Activated T-cell treated with anti-CD3 and anti-CD28 coated beads for 1 hour (primary cell): ENCODE results near the gene KDM1A.

Experiments used
- DNase-seq: peaks from one replicate; pipeline ENCODE4 v3.0.0-alpha.2; 2020; ENCODE audit warnings: low read depth

The KDM1A gene

DNA sequence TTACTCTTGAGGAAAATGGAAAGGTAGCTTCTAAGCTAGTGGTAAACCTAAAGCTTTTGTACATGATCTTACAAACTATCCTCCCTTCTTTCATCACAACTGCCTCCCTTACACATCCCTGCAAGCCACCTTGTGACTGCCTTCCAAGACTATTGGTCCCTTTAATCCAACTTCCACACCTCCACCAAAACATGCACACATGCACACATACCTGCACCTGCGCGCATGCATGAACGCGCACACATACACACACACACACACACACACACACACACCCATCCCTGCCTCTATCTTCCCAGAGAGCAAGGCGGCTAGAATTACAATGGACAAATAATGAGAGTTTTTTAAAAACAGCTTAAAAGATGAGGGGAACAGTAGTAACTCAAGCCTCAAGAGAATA lies 91.1 kb downstream of the KDM1A start:
- no peak for DNase-seq

DNA sequence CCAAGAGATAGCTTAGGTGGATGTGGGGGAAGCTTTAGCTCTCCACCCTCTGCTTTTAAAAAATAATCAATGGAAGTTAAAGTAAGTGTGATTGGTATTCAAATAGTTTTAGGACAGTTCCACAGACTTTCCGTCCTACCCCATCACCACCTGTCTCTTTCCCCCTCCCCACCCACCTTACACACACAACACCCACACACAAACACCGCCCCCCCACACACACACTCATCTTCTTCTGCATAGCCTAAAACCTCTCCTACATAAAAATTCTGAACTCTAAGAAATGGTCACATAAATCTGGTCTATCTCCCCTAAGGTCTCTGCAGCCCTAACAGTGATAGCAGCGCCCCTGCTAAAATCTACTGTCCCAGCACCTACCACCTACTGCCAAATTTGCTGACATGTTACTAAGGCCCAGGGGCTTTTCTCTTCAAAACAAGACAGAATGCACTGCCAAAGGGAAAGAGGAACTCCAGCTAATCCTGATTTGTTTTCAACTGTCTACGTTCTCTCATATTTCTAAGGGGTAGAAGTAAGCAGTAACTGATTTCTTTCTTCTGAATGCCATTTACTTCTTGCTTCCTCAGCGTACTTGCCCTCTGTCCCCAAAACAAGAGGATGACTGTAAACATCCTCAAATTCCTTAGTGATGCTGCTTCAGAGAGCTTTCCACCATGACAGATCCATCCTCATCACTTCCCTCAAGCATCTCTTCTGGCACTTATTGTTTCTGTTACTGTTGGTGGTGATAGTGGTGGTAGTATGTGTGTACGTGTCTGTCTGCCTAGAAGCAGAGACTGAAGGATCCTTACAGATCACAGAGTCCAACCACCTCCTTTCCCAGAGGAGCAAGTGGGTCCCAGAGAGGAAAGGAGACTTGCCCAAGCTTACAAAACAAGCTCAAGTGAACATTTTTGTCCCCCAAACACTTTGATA lies 92.6 kb downstream of the KDM1A start:
- no peak for DNase-seq

DNA sequence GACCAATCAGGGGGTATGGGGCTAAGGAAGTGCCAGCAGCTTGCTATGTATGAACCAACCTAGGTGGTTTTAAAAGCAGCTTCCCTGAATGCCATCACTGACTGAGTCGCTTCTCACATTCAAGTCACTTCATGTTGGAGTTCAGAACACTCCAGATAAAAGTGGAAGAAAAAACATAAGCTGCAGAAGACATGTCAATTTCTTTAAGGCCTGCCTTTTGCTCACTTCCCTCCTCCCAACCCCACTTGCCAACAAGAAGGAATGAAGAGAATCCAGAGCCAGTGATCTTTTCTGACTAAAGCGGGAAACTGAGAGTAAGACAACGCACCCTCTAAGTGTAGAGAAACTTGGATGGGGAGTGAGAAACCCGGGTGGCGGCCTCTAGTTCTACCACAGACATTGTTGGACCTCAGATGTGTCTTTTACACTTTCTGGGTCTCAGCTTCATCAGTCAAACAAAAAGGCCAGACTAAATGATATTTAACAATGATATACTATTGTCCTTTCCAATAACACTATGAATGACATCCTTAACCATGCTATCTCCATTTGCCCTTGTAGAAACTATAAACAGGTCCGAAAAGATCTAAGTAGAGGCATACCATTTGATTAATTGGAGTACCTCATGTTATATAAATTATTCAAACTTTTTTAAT lies 95.3 kb downstream of the KDM1A start:
- no peak for DNase-seq

DNA sequence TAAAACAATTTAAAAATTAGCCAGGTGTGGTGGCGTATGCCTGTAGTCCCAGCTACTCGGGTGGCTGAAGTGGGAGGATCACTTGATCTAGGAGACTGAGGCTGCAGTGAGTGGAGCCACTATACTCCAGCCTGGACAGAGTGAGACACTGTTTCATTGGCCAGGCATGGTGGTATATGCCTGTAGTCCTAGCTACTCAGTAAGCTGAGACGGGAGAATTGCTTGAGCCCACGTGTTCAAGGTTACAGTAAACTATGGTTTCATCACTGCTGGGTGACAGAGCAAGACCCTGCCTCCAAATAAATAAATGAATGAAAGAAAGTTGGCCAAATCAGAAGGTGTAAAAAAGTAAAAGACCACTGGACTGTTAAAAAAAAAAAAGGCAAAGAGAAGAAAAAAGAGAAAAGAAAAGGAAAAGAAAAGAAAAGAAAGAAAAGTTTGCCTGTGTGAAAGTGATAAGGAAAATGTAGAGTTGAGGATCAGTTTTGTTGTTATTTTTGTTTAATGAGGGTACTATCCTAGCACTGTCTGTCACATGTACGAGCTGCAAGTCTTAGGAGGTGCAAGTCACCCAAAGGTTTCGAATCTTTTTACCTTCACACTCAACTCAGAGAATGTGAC lies 97.1 kb downstream of the KDM1A start:
- DNase-seq: no peak

GRCh38 chr1:23116921-23117699 lies 97.8 kb downstream of the KDM1A start:
- DNase-seq: no peak

DNA sequence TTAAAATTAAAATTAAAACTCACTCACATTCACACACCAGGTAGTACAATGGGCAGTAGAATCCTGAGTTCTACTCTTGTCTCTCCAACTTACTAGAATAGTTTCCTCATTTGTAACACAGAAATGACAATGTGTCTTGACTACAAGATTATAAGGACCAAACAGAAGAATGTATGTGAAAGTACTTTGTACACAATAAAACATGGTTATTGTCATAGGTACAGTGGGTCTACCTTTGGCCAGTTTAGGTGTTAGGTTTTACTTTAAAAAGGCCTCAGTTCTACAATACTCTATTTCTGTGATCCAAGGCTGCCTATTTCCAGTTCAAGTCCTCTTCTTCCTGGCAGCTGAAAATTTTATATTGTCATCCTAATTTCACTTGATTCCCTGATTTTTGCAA lies 99.1 kb downstream of the KDM1A start:
- DNase-seq: no peak

DNA sequence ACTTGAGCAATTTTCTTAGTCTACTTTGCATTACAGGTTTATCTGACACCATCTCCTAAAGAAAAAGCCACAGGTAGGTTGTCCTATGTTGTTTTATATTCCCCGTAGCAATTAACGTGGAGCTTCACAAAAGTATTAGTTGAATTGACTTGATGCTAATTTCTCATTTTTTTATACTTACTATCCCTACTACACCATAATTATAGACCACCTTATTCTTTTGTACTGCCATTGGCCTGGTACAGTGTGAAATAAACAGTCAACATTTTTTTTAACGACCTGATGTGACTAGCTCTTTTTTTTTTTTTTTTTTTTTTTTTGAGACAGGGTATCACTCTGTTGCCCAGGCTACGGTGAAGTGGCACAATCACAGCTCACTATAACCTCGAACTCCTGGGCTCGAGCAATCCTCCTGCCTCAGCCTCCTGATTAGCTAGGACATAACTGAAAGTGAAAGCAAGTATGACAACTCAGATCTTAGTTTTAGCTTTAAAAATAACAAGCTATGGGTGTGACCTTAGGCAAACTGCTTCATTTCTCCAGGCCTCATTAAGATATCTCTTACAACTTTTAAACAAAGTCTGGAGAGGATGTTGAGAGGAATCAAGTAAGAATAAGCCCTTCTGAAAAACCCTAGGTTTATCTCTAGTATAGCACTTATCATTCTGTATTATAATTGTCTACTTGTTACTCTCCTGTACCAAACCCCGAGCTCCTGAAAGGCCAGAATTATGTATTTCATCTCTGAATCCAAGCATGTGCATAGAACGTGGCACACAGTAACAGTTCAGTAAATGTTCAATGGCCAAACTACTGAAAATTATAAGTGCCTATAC lies 99.9 kb downstream of the KDM1A start:
- DNase-seq: no peak

DNA sequence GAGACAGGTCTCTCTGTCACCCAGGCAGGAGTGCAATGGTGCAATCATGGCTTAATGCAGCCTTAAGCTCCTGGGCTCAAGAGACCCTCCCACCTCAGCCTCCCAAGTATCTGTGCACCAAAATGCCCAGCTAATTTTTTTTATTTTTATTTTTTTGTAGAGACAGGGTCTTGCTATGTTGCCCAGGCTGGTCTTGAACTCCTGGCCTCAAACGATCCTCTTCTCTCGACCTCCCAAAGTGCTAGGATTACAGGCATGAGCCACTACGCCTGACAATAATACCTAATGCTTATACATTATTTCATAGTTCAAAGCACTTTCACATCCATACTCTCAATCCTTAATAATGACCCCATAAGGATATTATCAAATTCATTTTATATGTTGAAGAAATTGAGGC lies 101.1 kb downstream of the KDM1A start:
- no peak for DNase-seq

DNA sequence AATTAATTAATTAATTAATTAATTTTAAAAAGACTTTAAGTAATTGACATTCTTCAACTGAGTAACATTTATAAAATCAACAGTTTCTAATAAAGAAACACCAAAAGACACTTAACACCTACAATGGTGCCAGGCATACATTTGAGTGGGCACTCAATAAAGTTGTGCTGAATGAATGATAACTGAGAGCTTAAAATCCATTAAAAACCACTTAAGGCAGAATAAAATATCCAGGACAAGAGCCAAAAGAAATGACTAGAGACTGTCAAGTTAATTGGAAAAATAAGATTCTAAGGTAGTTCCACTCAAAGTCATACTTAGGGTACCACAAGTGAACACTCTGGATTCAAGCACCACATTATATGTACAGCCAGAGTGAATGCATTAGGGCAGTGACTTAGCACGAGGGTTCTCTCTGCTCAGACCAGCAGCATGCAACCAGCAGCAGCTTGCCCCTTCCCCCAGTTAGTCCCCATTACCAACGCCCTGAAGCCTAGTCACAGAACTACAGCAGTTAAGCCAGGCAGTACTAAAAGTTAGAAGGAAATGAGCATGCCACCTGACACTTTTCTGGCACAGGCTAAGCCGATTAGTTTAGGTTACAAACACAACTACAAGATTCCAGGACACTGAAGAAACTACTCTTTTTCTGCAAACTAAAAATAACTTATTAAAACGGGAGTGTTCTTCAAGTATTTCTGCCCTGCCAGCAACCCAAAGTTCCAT lies 102.9 kb downstream of the KDM1A start:
- no peak for DNase-seq

GRCh38 chr1:23122796-23123195 lies 103.5 kb downstream of the KDM1A start:
- DNase-seq: no peak

- no peak for DNase-seq
Observed at GRCh38 chr1:23123528-23123927, 104.3 kb downstream of the KDM1A start.

DNA sequence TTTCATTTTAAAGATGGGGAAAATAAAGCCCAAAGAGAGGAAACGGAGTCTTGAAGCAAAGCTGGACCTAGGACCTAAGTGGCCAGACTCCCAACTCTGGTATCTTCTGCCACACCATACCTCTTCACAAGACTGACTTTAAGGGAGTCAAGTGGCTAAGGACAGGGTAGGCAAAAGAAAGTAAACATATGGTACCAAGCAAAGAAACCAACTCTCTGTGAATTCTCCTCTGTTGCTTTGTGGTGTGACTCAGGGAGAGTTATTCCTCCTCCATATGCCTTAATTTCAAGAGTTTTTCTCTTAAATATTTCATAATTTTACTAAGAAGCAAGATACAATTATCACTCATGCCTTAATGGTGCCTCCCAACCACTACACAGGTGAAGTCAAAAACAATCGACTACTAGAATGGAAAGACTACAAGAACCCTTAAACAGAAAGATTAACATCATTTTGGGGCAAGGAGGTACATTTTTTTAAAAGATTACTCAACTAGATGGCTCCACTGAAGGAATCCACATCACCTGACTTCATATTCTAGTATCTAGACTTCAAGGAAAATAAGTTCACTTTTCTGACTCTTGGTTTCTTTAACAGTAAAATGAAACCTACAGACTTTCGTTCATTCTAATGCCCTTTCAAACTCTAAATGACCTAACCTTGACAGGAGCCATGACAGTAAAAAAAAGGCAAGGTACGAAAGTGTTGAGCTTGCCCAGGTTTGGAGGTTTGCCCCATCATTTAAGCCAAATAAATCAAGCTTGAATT lies 105.2 kb downstream of the KDM1A start:
- no peak for DNase-seq

GRCh38 chr1:23125489-23125888 lies 106.2 kb downstream of the KDM1A start:
- no peak for DNase-seq

- DNase-seq: no peak
Observed at GRCh38 chr1:23126200-23126599, 106.9 kb downstream of the KDM1A start.

GRCh38 chr1:23126801-23127200 lies 107.5 kb downstream of the KDM1A start:
- DNase-seq: no peak

- no peak for DNase-seq
Observed at GRCh38 chr1:23129846-23130245, 110.6 kb downstream of the KDM1A start.

GRCh38 chr1:23132033-23132432 lies 112.8 kb downstream of the KDM1A start:
- no peak for DNase-seq
